GM19351 (cell line): ENCODE results near the gene KCNQ4.

ENCODE experiments used
- ATAC-seq: cut with Tn5 transposase; IDR thresholded peaks from one replicate; pipeline ENCODE4 v1.9.1; 2021; ENCODE audit warnings: mild to moderate bottlenecking, moderate library complexity; ENCODE audit not compliant: unreplicated experiment

Gene KCNQ4

GRCh38 chr1:40838980-40839942 is 55.7 kb downstream of the KCNQ4 start:
- ATAC-seq = no peak

GRCh38 chr1:40839943-40840335 is 56.4 kb downstream of the KCNQ4 start:
- ATAC-seq = no peak

- ATAC-seq = no peak
These were observed 57.1 kb downstream of the KCNQ4 start for GRCh38 chr1:40840526-40841323.

GRCh38 chr1:40841602-40842001 is 58.0 kb downstream of the KCNQ4 start:
- ATAC-seq = no peak

GRCh38 chr1:40842207-40842606 is 58.6 kb downstream of the KCNQ4 start:
- no peak for ATAC-seq

GRCh38 chr1:40842691-40843090 is 59.1 kb downstream of the KCNQ4 start:
- ATAC-seq = no peak

GRCh38 chr1:40844079-40844478 is 60.5 kb downstream of the KCNQ4 start:
- ATAC-seq = no peak

- ATAC-seq = no peak
These were observed 61.6 kb downstream of the KCNQ4 start for GRCh38 chr1:40844887-40845878.

- ATAC-seq = no peak
These were observed 62.3 kb downstream of the KCNQ4 start for GRCh38 chr1:40845895-40846294.

GRCh38 chr1:40847023-40847745 is 63.6 kb downstream of the KCNQ4 start:
- no peak for ATAC-seq

- ATAC-seq = no peak
These were observed 65.1 kb downstream of the KCNQ4 start for GRCh38 chr1:40848530-40849189.

GRCh38 chr1:40849801-40850592 is 66.4 kb downstream of the KCNQ4 start:
- peak; percentile 70 for ATAC-seq

- ATAC-seq = peak; percentile 61
These were observed 68.1 kb downstream of the KCNQ4 start for GRCh38 chr1:40851643-40852042.

- ATAC-seq = no peak
These were observed 69.7 kb downstream of the KCNQ4 start for GRCh38 chr1:40853113-40853884.

- ATAC-seq = no peak
These were observed 70.2 kb downstream of the KCNQ4 start for GRCh38 chr1:40853885-40854170.

- ATAC-seq = no peak
These were observed 71.9 kb downstream of the KCNQ4 start for GRCh38 chr1:40855513-40855912.

GRCh38 chr1:40856116-40856515 is 72.5 kb downstream of the KCNQ4 start:
- ATAC-seq = no peak

GRCh38 chr1:40856656-40857302 is 73.2 kb downstream of the KCNQ4 start:
- ATAC-seq = no peak
